GM12892 (cell line): Measurements from ENCODE around the gene LRRC3C.
A peak's percentile ranks its signal among the peaks of the same experiment; 100 is the strongest.

Experiments
- POLR2AphosphoS5 ChIP-seq: IDR thresholded peaks from 2 replicates; pipeline ENCODE4 v1.6.1; 2011; ENCODE audit warnings: low read depth, low read length, control low read depth
- TAF1 ChIP-seq: IDR thresholded peaks from 2 replicates; pipeline ENCODE4 v1.6.1; 2011; ENCODE audit warnings: low read depth, mild to moderate bottlenecking, control low read depth, low read length, borderline replicate concordance

GRCh38 chr17:39927101-39927928 lies at the start of gene LRRC3C, which contains the start of gene ORMDL3:
- 0 out of 2 replicates have a peak, but pooled peaks have one; percentile 39 for TF ChIP-seq POLR2AphosphoS5
- TF ChIP-seq TAF1: 0 out of 2 replicates have a peak, but pooled peaks have one; percentile 16
